Measurements from ENCODE around the gene RAB27A. TPM values are rescaled to one million over a fixed set of nuclear protein-coding genes. Genes with fewer than 3 reads are reported as not detected.
A peak's percentile ranks its signal among the peaks of the same experiment; 100 is the strongest.

Gene RAB27A
- total RNA-seq, 1 donor from 2014 or later = 13.1 TPM

- no peaks in the 10 kb centered on the region for H3K9me3 Mint-ChIP-seq
- no peak for TF ChIP-seq CTCF (IDR thresholded peaks at IDR 0.05; ENCODE audit: unreplicated experiment)
- no peak overlapping the region for H3K4me3 Mint-ChIP-seq
- H3K36me3 Mint-ChIP-seq = no peaks in the 10 kb centered on the region
- peak overlapping the region; percentile 69 for H3K27ac Mint-ChIP-seq
- peaks cover 14% of the 10 kb centered on the region for H3K4me1 Mint-ChIP-seq
- DNase-seq (ENCODE audit: low spot score in 2 of 2, unreplicated experiment in 2 of 2) = no peak
- no peaks in the 10 kb centered on the region for H3K27me3 Mint-ChIP-seq (ENCODE audit: low read depth)
These were observed 9.8 kb downstream of the RAB27A start for GRCh38 chr15:55279746-55280351.

- no peaks in the 10 kb centered on the region for H3K36me3 Mint-ChIP-seq
- TF ChIP-seq CTCF (IDR thresholded peaks at IDR 0.05; ENCODE audit: unreplicated experiment) = no peak
- H3K9me3 Mint-ChIP-seq = no peaks in the 10 kb centered on the region
- H3K27ac Mint-ChIP-seq = no peak overlapping the region
- no peak for DNase-seq (ENCODE audit: low spot score in 2 of 2, unreplicated experiment in 2 of 2)
- no peaks in the 10 kb centered on the region for H3K27me3 Mint-ChIP-seq (ENCODE audit: low read depth)
- H3K4me3 Mint-ChIP-seq = no peak overlapping the region
- peaks cover 14% of the 10 kb centered on the region for H3K4me1 Mint-ChIP-seq
These were observed 10.4 kb downstream of the RAB27A start for GRCh38 chr15:55279100-55279745.

- peaks cover 14% of the 10 kb centered on the region for H3K4me1 Mint-ChIP-seq
- no peak overlapping the region for H3K27ac Mint-ChIP-seq
- DNase-seq (ENCODE audit: low spot score in 2 of 2, unreplicated experiment in 2 of 2) = no peak
- no peak overlapping the region for H3K4me3 Mint-ChIP-seq
- peaks cover 2% of the 10 kb centered on the region for H3K9me3 Mint-ChIP-seq
- H3K36me3 Mint-ChIP-seq = peaks cover 7% of the 10 kb centered on the region
- H3K27me3 Mint-ChIP-seq (ENCODE audit: low read depth) = no peaks in the 10 kb centered on the region
- no peak for TF ChIP-seq CTCF (IDR thresholded peaks at IDR 0.05; ENCODE audit: unreplicated experiment)
These were observed 11.9 kb downstream of the RAB27A start for GRCh38 chr15:55277715-55278114.

- peaks cover 7% of the 10 kb centered on the region for H3K36me3 Mint-ChIP-seq
- H3K27me3 Mint-ChIP-seq (ENCODE audit: low read depth) = no peaks in the 10 kb centered on the region
- peak overlapping the region; percentile 59 for H3K27ac Mint-ChIP-seq
- peaks cover 11% of the 10 kb centered on the region for H3K4me1 Mint-ChIP-seq
- no peak for DNase-seq (ENCODE audit: low spot score in 2 of 2, unreplicated experiment in 2 of 2)
- no peak overlapping the region for H3K4me3 Mint-ChIP-seq
- peaks cover 5% of the 10 kb centered on the region for H3K9me3 Mint-ChIP-seq
- TF ChIP-seq CTCF (IDR thresholded peaks at IDR 0.05; ENCODE audit: unreplicated experiment) = no peak
These were observed 12.5 kb downstream of the RAB27A start for GRCh38 chr15:55277116-55277564.

GRCh38 chr15:55276324-55276723, 13.3 kb downstream of the RAB27A start:
- Mint-ChIP-seq H3K4me3 (no peak overlapping the region), H3K27ac (no peak overlapping the region), H3K36me3 (peaks cover 7% of the 10 kb centered on the region), H3K4me1 (peaks cover 11% of the 10 kb centered on the region), H3K9me3 (peaks cover 5% of the 10 kb centered on the region), H3K27me3 (ENCODE audit: low read depth) (no peaks in the 10 kb centered on the region)
- no peak for DNase-seq (ENCODE audit: low spot score in 2 of 2, unreplicated experiment in 2 of 2)
- no peak for TF ChIP-seq CTCF (IDR thresholded peaks at IDR 0.05; ENCODE audit: unreplicated experiment)
